Adipocyte (in vitro differentiated cells): ENCODE results near the gene NPR2.

Experiments
- DNase-seq: peaks from one replicate; pipeline ENCODE4 v3.0.0-alpha.2; 2015; ENCODE audit warnings: low read depth
- H3K27me3 ChIP-seq: replicated peaks from 2 replicates; pipeline ENCODE4 v1.7.0; 2013; ENCODE audit warnings: mild to moderate bottlenecking, low read length, moderate library complexity; ENCODE audit not compliant: control insufficient read depth, insufficient read depth
- H3K36me3 ChIP-seq: 2 replicates; pipeline ENCODE4 v1.7.0; 2013; ENCODE audit warnings: low read length, mild to moderate bottlenecking, moderate library complexity; ENCODE audit not compliant: control insufficient read depth, insufficient read depth, severe bottlenecking
- H3K4me1 ChIP-seq: 2 replicates; pipeline ENCODE4 v1.7.0; 2013; ENCODE audit warnings: mild to moderate bottlenecking, low read length, moderate library complexity; ENCODE audit not compliant: control insufficient read depth, insufficient read depth
- H3K4me3 ChIP-seq: 2 replicates; pipeline ENCODE4 v1.7.0; 2013; ENCODE audit warnings: mild to moderate bottlenecking, low read length, moderate library complexity
- H3K9ac ChIP-seq: 2 replicates; pipeline ENCODE4 v1.7.0; 2013; ENCODE audit warnings: mild to moderate bottlenecking, low read length, moderate library complexity
- H3K9me3 ChIP-seq: 2 replicates; pipeline ENCODE4 v1.7.0; 2013; ENCODE audit warnings: mild to moderate bottlenecking, low read length, moderate library complexity; ENCODE audit not compliant: control insufficient read depth

NPR2 gene

GRCh38 chr9:35791297-35791921 lies at the start of gene NPR2:
Gene NPR2, plus strand, starts transcription at chr9:35791591. Its CDS starts 818 bp downstream, at chr9:35792409.
- Histone ChIP-seq H3K9me3 (no peaks in the 10 kb centered on the region), H3K36me3 (no peaks in the 10 kb centered on the region), H3K4me1 (peaks cover 55% of the 10 kb centered on the region), H3K9ac (peak within 1 kb of the TSS; percentile 91), H3K27me3 (no peaks in the 10 kb centered on the region), H3K4me3 (peak within 1 kb of the TSS; percentile 81)
- peak; percentile 86 for DNase-seq

GRCh38 chr9:35741740-35742139 lies 49.7 kb upstream of the NPR2 start:
- Histone ChIP-seq H3K4me3 (no peak overlapping the region), H3K27me3 (no peaks in the 10 kb centered on the region), H3K9ac (no peak overlapping the region), H3K9me3 (no peaks in the 10 kb centered on the region), H3K36me3 (peaks cover 79% of the 10 kb centered on the region), H3K4me1 (peaks cover 13% of the 10 kb centered on the region)
- no peak for DNase-seq

GRCh38 chr9:35743452-35743851 lies 47.9 kb upstream of the NPR2 start:
- Histone ChIP-seq H3K4me3 (no peak overlapping the region), H3K4me1 (peaks cover 26% of the 10 kb centered on the region), H3K9ac (no peak overlapping the region), H3K27me3 (no peaks in the 10 kb centered on the region), H3K36me3 (peaks cover 62% of the 10 kb centered on the region), H3K9me3 (no peaks in the 10 kb centered on the region)
- no peak for DNase-seq

- Histone ChIP-seq H3K27me3 (no peaks in the 10 kb centered on the region), H3K36me3 (peaks cover 56% of the 10 kb centered on the region), H3K4me1 (peaks cover 26% of the 10 kb centered on the region), H3K9me3 (no peaks in the 10 kb centered on the region), H3K4me3 (no peak overlapping the region), H3K9ac (no peak overlapping the region)
- DNase-seq = no peak
These were observed 47.4 kb upstream of the NPR2 start for GRCh38 chr9:35743880-35744518.

GRCh38 chr9:35745569-35745968 lies 45.8 kb upstream of the NPR2 start:
- no peak overlapping the region for H3K9ac ChIP-seq
- H3K27me3 ChIP-seq = no peaks in the 10 kb centered on the region
- peaks cover 34% of the 10 kb centered on the region for H3K4me1 ChIP-seq
- DNase-seq = no peak
- no peaks in the 10 kb centered on the region for H3K9me3 ChIP-seq
- H3K36me3 ChIP-seq = peaks cover 41% of the 10 kb centered on the region
- peak overlapping the region; percentile 93 for H3K4me3 ChIP-seq

- peak overlapping the region; percentile 93 for H3K4me3 ChIP-seq
- peak overlapping the region; percentile 36 for H3K9ac ChIP-seq
- H3K9me3 ChIP-seq = no peaks in the 10 kb centered on the region
- peaks cover 43% of the 10 kb centered on the region for H3K36me3 ChIP-seq
- peaks cover 34% of the 10 kb centered on the region for H3K4me1 ChIP-seq
- no peaks in the 10 kb centered on the region for H3K27me3 ChIP-seq
- DNase-seq = peak; percentile 24
These were observed 44.8 kb upstream of the NPR2 start for GRCh38 chr9:35746583-35746982.

GRCh38 chr9:35748242-35748857 lies 43.0 kb upstream of the NPR2 start:
- DNase-seq = peak; percentile 43
- Histone ChIP-seq H3K4me3 (peak overlapping the region; percentile 93), H3K4me1 (peaks cover 34% of the 10 kb centered on the region), H3K9me3 (no peaks in the 10 kb centered on the region), H3K36me3 (peaks cover 43% of the 10 kb centered on the region), H3K27me3 (no peaks in the 10 kb centered on the region), H3K9ac (peak overlapping the region; percentile 96)

GRCh38 chr9:35748858-35749514 lies 42.4 kb upstream of the NPR2 start, which contains the start of the genes GBA2 and RGP1:
Gene GBA2, minus strand, starts transcription at chr9:35749228. Its CDS starts 524 bp downstream, at chr9:35748704.
Gene RGP1, plus strand, starts transcription at chr9:35749287. Its CDS starts 469 bp downstream, at chr9:35749756.
- Histone ChIP-seq H3K4me1 (peaks cover 34% of the 10 kb centered on the region), H3K27me3 (no peaks in the 10 kb centered on the region), H3K4me3 (peak within 1 kb of the TSS; percentile 93), H3K9me3 (no peaks in the 10 kb centered on the region), H3K9ac (peak within 1 kb of the TSS; percentile 96), H3K36me3 (peaks cover 43% of the 10 kb centered on the region)
- peak; percentile 90 for DNase-seq

GRCh38 chr9:35749515-35750255 lies 41.7 kb upstream of the NPR2 start:
- Histone ChIP-seq H3K4me3 (peak overlapping the region; percentile 93), H3K9me3 (no peaks in the 10 kb centered on the region), H3K27me3 (no peaks in the 10 kb centered on the region), H3K4me1 (peaks cover 34% of the 10 kb centered on the region), H3K9ac (peak overlapping the region; percentile 96), H3K36me3 (peaks cover 40% of the 10 kb centered on the region)
- peak; percentile 43 for DNase-seq

GRCh38 chr9:35750256-35750531 lies 41.2 kb upstream of the NPR2 start:
- peaks cover 44% of the 10 kb centered on the region for H3K36me3 ChIP-seq
- no peak for DNase-seq
- H3K27me3 ChIP-seq = no peaks in the 10 kb centered on the region
- H3K4me3 ChIP-seq = peak overlapping the region; percentile 93
- H3K9me3 ChIP-seq = no peaks in the 10 kb centered on the region
- peak overlapping the region; percentile 96 for H3K9ac ChIP-seq
- H3K4me1 ChIP-seq = peaks cover 34% of the 10 kb centered on the region
